ENCODE data around the gene ARL1.

The ARL1 gene

GRCh38 chr12:101375573-101375972 is 32.0 kb downstream of the ARL1 start:
- Mint-ChIP-seq H3K27me3 (ENCODE audit: low read depth) (no peaks in the 10 kb centered on the region), H3K27ac (no peak overlapping the region), H3K4me3 (no peak overlapping the region), H3K36me3 (ENCODE audit: low read depth) (peaks cover 51% of the 10 kb centered on the region), H3K9me3 (no peaks in the 10 kb centered on the region), H3K4me1 (ENCODE audit: low read depth) (no peaks in the 10 kb centered on the region)
- DNase-seq (ENCODE audit: low spot score): no peak

DNA sequence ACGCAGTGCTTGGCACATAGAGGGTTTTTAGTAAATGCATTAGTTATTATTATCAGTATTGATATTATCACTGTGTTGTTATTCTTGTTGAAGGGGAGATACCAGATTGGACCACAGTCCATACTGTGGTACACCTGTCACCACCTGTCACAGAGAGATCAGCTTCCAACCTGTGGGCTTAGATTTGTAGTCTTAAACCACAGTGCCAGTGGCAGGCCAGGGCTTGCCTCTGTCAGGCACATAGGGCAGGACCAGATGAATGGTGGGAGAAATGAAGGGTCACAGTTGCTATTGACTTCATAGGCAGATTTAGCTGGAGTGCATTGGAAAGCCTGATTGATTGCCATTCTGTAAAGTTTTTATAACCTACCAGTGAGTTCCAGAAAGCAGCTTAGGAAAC is 35.1 kb downstream of the ARL1 start:
- Mint-ChIP-seq H3K4me1 (ENCODE audit: low read depth) (no peaks in the 10 kb centered on the region), H3K4me3 (no peak overlapping the region), H3K36me3 (ENCODE audit: low read depth) (peaks cover 45% of the 10 kb centered on the region), H3K27ac (no peak overlapping the region), H3K9me3 (no peaks in the 10 kb centered on the region), H3K27me3 (ENCODE audit: low read depth) (no peaks in the 10 kb centered on the region)
- DNase-seq (ENCODE audit: low spot score): no peak

GRCh38 chr12:101368016-101368415 is 39.6 kb downstream of the ARL1 start:
- DNase-seq (ENCODE audit: low spot score): no peak
- Mint-ChIP-seq H3K27me3 (ENCODE audit: low read depth) (no peaks in the 10 kb centered on the region), H3K4me3 (no peak overlapping the region), H3K9me3 (no peaks in the 10 kb centered on the region), H3K4me1 (ENCODE audit: low read depth) (no peaks in the 10 kb centered on the region), H3K36me3 (ENCODE audit: low read depth) (peaks cover 42% of the 10 kb centered on the region), H3K27ac (no peak overlapping the region)

DNA sequence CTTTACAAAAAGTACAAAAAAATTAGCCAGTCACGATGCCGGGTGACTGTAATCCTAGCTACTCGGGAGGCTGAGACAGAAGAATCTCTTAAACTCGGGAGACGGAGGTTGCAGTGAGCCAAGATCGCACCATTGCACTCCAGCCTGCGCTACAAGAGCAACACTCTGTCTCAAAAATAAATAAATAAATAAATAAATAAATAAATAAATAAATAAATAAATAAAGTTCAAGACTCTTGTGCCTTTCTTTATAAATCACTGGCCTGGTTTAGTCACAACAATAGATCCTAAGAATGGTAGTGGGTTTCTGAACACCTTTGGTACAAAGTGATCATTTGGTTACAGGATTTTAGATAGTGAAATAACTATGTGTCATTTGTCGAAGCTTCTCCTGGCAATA is 46.1 kb downstream of the ARL1 start:
- H3K4me1 Mint-ChIP-seq (ENCODE audit: low read depth): no peaks in the 10 kb centered on the region
- H3K36me3 Mint-ChIP-seq (ENCODE audit: low read depth): peaks cover 35% of the 10 kb centered on the region
- H3K4me3 Mint-ChIP-seq: no peak overlapping the region
- no peaks in the 10 kb centered on the region for H3K9me3 Mint-ChIP-seq
- no peaks in the 10 kb centered on the region for H3K27me3 Mint-ChIP-seq (ENCODE audit: low read depth)
- H3K27ac Mint-ChIP-seq: no peak overlapping the region
- DNase-seq (ENCODE audit: low spot score): no peak

GRCh38 chr12:101356794-101357193 is 50.8 kb downstream of the ARL1 start:
- Mint-ChIP-seq H3K4me1 (ENCODE audit: low read depth) (no peaks in the 10 kb centered on the region), H3K4me3 (no peak overlapping the region), H3K36me3 (ENCODE audit: low read depth) (peaks cover 32% of the 10 kb centered on the region), H3K27me3 (ENCODE audit: low read depth) (no peaks in the 10 kb centered on the region), H3K9me3 (no peaks in the 10 kb centered on the region), H3K27ac (no peak overlapping the region)
- DNase-seq (ENCODE audit: low spot score): no peak

DNA sequence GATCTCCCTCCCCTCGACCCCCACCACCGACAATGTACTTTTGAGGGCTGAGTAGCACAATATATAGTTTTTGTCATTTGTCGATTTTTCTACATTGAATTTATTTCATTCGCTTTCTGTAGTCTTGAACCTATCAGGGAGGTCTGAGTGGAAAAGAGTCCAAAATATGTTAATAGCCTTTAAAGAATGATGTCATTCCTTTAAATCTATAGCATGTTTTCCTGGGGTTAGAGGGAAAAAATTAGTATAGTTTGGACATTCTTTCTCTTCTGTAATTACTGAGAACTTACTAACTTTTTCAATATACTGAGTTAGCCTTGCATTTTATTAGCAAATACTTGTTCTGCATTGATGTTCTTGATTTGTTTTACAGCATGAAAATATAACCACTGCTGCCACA is 55.9 kb downstream of the ARL1 start:
- peaks cover 4% of the 10 kb centered on the region for H3K9me3 Mint-ChIP-seq
- H3K4me3 Mint-ChIP-seq: no peak overlapping the region
- H3K27me3 Mint-ChIP-seq (ENCODE audit: low read depth): no peaks in the 10 kb centered on the region
- H3K27ac Mint-ChIP-seq: no peak overlapping the region
- peaks cover 37% of the 10 kb centered on the region for H3K36me3 Mint-ChIP-seq (ENCODE audit: low read depth)
- DNase-seq (ENCODE audit: low spot score): no peak
- H3K4me1 Mint-ChIP-seq (ENCODE audit: low read depth): no peaks in the 10 kb centered on the region

DNA sequence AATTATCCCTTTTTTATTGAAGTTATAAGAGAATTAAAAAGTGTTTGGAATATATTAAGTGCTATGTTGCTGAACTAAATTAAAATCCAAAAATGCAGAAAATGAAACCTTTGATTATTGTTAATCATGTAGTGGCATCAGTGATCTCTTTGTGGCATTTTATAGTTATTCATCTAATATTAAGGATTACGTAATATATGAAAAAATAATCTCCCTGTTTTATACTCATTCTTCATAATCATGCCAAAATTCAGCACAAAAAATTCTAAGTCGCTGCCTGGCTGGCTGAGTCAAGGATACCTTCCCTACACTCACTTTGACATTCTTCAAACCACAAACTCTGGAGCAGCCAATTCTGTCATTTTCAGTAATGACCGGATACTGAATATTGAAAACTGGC is 63.7 kb downstream of the ARL1 start:
- no peaks in the 10 kb centered on the region for H3K4me1 Mint-ChIP-seq (ENCODE audit: low read depth)
- H3K4me3 Mint-ChIP-seq: no peak overlapping the region
- no peak for DNase-seq (ENCODE audit: low spot score)
- no peaks in the 10 kb centered on the region for H3K27me3 Mint-ChIP-seq (ENCODE audit: low read depth)
- H3K27ac Mint-ChIP-seq: no peak overlapping the region
- H3K36me3 Mint-ChIP-seq (ENCODE audit: low read depth): peaks cover 38% of the 10 kb centered on the region
- no peaks in the 10 kb centered on the region for H3K9me3 Mint-ChIP-seq
